Measurements from ENCODE around the gene CCDC167. TPM values are rescaled to one million over a fixed set of nuclear protein-coding genes. Genes with fewer than 3 reads are reported as not detected.

Gene CCDC167
- total RNA-seq, 2 experiments from 2014 or later: 7.3 to 8.0 TPM

- H3K36me3 ChIP-seq (ENCODE audit: insufficient read depth, low read length): peaks cover 95% of the 10 kb centered on the region
- Mint-ChIP-seq H3K36me3 (ENCODE audit: low read depth) (peaks cover 98% of the 10 kb centered on the region), H3K4me3 (no peak overlapping the region), H3K27me3 (no peaks in the 10 kb centered on the region), H3K9me3 (no peaks in the 10 kb centered on the region), H3K4me1 (ENCODE audit: low read depth) (no peaks in the 10 kb centered on the region), H3K27ac (no peak overlapping the region)
- no peaks in the 10 kb centered on the region for H3K4me1 ChIP-seq (ENCODE audit: insufficient read depth, low read length)
- no peaks in the 10 kb centered on the region for H3K27me3 ChIP-seq (ENCODE audit: control insufficient read depth in 1 of 2, insufficient read depth in 2 of 2, low read length in 2 of 2)
- ChIA-PET POLR2A (no interaction called here), CTCF (no interaction called here)
- intact Hi-C loops (cut with DNase I, micrococcal nuclease): no loop called here
- H3K4me3 ChIP-seq (ENCODE audit: low read length): no peak overlapping the region
- no peak overlapping the region for H3K27ac ChIP-seq (ENCODE audit: low read depth in 1 of 2, low read length in 2 of 2)
- TF ChIP-seq, protein P1, sequence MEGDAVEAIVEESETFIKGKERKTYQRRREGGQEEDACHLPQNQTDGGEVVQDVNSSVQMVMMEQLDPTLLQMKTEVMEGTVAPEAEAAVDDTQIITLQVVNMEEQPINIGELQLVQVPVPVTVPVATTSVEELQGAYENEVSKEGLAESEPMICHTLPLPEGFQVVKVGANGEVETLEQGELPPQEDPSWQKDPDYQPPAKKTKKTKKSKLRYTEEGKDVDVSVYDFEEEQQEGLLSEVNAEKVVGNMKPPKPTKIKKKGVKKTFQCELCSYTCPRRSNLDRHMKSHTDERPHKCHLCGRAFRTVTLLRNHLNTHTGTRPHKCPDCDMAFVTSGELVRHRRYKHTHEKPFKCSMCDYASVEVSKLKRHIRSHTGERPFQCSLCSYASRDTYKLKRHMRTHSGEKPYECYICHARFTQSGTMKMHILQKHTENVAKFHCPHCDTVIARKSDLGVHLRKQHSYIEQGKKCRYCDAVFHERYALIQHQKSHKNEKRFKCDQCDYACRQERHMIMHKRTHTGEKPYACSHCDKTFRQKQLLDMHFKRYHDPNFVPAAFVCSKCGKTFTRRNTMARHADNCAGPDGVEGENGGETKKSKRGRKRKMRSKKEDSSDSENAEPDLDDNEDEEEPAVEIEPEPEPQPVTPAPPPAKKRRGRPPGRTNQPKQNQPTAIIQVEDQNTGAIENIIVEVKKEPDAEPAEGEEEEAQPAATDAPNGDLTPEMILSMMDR (IDR thresholded peaks at IDR 0.05): no peak
- no peaks in the 10 kb centered on the region for H3K9me3 ChIP-seq (ENCODE audit: control insufficient read depth in 1 of 2, insufficient read depth in 1 of 2, low read length in 2 of 2)
- DNase-seq (no peak), ATAC-seq (ENCODE audit: poor library complexity) (no peak)
Observed at GRCh38 chr6:37454420-37455140, 45.1 kb downstream of the CCDC167 start.

- Histone ChIP-seq H3K27ac (ENCODE audit: low read depth in 1 of 2, low read length in 2 of 2) (no peak overlapping the region), H3K4me3 (ENCODE audit: low read length) (no peak overlapping the region), H3K36me3 (ENCODE audit: insufficient read depth, low read length) (peaks cover 91% of the 10 kb centered on the region), H3K9me3 (ENCODE audit: control insufficient read depth in 1 of 2, insufficient read depth in 1 of 2, low read length in 2 of 2) (no peaks in the 10 kb centered on the region), H3K27me3 (ENCODE audit: control insufficient read depth in 1 of 2, insufficient read depth in 2 of 2, low read length in 2 of 2) (no peaks in the 10 kb centered on the region), H3K4me1 (ENCODE audit: insufficient read depth, low read length) (no peaks in the 10 kb centered on the region)
- ChIA-PET CTCF (no interaction called here), POLR2A (no interaction called here)
- Mint-ChIP-seq H3K36me3 (ENCODE audit: low read depth) (peaks cover 93% of the 10 kb centered on the region), H3K4me3 (no peak overlapping the region), H3K27ac (no peak overlapping the region), H3K9me3 (no peaks in the 10 kb centered on the region), H3K4me1 (ENCODE audit: low read depth) (no peaks in the 10 kb centered on the region), H3K27me3 (no peaks in the 10 kb centered on the region)
- TF ChIP-seq, protein P1 (IDR thresholded peaks at IDR 0.05): no peak
- no peak for ATAC-seq (ENCODE audit: poor library complexity)
- DNase-seq: no peak
- intact Hi-C loops (cut with DNase I, micrococcal nuclease): no loop called here
Observed at GRCh38 chr6:37452522-37452921, 47.2 kb downstream of the CCDC167 start.

DNA sequence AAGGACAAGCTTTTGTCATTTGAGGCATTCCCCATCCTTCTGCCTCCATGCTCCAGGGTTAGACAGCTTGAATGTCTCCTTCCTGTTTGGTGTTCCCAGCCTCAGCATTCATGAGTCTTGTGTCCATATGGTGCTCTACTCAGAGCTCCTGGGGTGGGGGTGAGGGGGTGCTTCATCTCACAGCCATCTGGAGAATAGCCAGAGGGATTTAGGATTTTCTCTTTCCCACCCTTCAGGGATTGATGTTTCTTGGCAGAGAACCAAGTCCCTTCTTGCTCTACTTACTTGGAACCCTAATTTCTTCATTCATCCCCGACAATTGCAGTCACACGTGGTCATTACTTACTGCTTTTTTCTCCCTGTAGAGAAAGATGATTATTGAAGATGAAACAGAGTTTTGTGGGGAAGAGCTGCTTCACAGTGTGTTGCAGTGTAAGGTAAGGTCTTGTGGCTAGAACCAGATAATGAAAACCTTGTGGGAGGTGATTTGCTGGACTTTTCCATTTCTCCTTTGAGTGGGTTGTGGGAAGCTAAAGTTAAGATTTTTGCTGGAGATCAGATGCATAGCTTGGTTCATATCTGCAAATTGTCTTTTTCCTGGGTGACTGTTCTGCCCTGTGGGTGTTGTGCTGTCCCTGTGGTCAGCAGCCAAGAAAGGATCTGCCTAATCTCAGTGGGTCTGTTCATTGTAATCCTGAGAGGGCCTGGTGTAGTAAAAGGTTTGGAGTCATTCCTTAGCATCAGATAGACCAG, 48.1 kb downstream of the CCDC167 start:
- H3K4me1 Mint-ChIP-seq (ENCODE audit: low read depth): no peaks in the 10 kb centered on the region
- ChIA-PET POLR2A (no interaction called here), CTCF (no interaction called here)
- no peak overlapping the region for H3K27ac Mint-ChIP-seq
- H3K4me3 Mint-ChIP-seq: no peak overlapping the region
- H3K27me3 Mint-ChIP-seq: no peaks in the 10 kb centered on the region
- H3K27ac ChIP-seq (ENCODE audit: low read depth in 1 of 2, low read length in 2 of 2): no peak overlapping the region
- peaks cover 93% of the 10 kb centered on the region for H3K36me3 Mint-ChIP-seq (ENCODE audit: low read depth)
- H3K4me1 ChIP-seq (ENCODE audit: insufficient read depth, low read length): no peaks in the 10 kb centered on the region
- TF ChIP-seq, protein P1 (IDR thresholded peaks at IDR 0.05): no peak
- H3K27me3 ChIP-seq (ENCODE audit: control insufficient read depth in 1 of 2, insufficient read depth in 2 of 2, low read length in 2 of 2): no peaks in the 10 kb centered on the region
- DNase-seq (no peak), ATAC-seq (ENCODE audit: poor library complexity) (no peak)
- H3K36me3 ChIP-seq (ENCODE audit: insufficient read depth, low read length): peaks cover 90% of the 10 kb centered on the region
- no peaks in the 10 kb centered on the region for H3K9me3 ChIP-seq (ENCODE audit: control insufficient read depth in 1 of 2, insufficient read depth in 1 of 2, low read length in 2 of 2)
- H3K9me3 Mint-ChIP-seq: no peaks in the 10 kb centered on the region
- intact Hi-C loops (cut with DNase I, micrococcal nuclease): no loop called here
- H3K4me3 ChIP-seq (ENCODE audit: low read length): no peak overlapping the region
